ENCODE results near the gene TSPAN18. TPM values are rescaled to one million over a fixed set of nuclear protein-coding genes. Genes with fewer than 3 reads are reported as not detected.

Gene TSPAN18
- total and polyA plus RNA-seq, 2 experiments from 2014 or later, result 9.5 to 21.5 TPM

- H3K4me1 ChIP-seq (ENCODE audit: insufficient read depth), result no peaks in the 10 kb centered on the region
- H3K79me2 ChIP-seq, result no peaks in the 10 kb centered on the region
- no peaks in the 10 kb centered on the region for H3K9me3 ChIP-seq (ENCODE audit: low read depth)
- 83% methylated on average over 4 of the region's 4 CpGs for WGBS (ENCODE audit: low lambda C conversion rate, missing lambda C conversion rate)
- H3K27me3 ChIP-seq, result no peaks in the 10 kb centered on the region
- no peak for DNase-seq (ENCODE audit: low spot score)
- H2AFZ ChIP-seq, result no peak overlapping the region
- no peaks in the 10 kb centered on the region for H3K36me3 ChIP-seq (replicated peaks; ENCODE audit: insufficient read depth, low read depth)
- H3K4me3 ChIP-seq, result no peak overlapping the region
- H4K20me1 ChIP-seq (ENCODE audit: insufficient read depth, poor library complexity, severe bottlenecking), result no peaks in the 10 kb centered on the region
- H3K4me2 ChIP-seq, result no peak overlapping the region
- no peaks in the 10 kb centered on the region for H3K9me2 ChIP-seq (replicated peaks; ENCODE audit: insufficient read depth)
- TF ChIP-seq EZH2phosphoT487 (IDR thresholded peaks at IDR 0.05; ENCODE audit: low read depth, severe bottlenecking, unreplicated experiment) (no peak), EZH2 (IDR thresholded peaks at IDR 0.05; ENCODE audit: borderline replicate concordance) (no peak)
- TF ChIP-seq, protein P1, sequence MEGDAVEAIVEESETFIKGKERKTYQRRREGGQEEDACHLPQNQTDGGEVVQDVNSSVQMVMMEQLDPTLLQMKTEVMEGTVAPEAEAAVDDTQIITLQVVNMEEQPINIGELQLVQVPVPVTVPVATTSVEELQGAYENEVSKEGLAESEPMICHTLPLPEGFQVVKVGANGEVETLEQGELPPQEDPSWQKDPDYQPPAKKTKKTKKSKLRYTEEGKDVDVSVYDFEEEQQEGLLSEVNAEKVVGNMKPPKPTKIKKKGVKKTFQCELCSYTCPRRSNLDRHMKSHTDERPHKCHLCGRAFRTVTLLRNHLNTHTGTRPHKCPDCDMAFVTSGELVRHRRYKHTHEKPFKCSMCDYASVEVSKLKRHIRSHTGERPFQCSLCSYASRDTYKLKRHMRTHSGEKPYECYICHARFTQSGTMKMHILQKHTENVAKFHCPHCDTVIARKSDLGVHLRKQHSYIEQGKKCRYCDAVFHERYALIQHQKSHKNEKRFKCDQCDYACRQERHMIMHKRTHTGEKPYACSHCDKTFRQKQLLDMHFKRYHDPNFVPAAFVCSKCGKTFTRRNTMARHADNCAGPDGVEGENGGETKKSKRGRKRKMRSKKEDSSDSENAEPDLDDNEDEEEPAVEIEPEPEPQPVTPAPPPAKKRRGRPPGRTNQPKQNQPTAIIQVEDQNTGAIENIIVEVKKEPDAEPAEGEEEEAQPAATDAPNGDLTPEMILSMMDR (IDR thresholded peaks at IDR 0.05; ENCODE audit: poor library complexity), result no peak
- no peak overlapping the region for H3K27ac ChIP-seq
Measured at GRCh38 chr11:44695169-44695833, 31.5 kb upstream of the TSPAN18 start.

- 84% methylated on average over 13 of the region's 13 CpGs for WGBS (ENCODE audit: low lambda C conversion rate, missing lambda C conversion rate)
- no peaks in the 10 kb centered on the region for H3K27me3 ChIP-seq
- no peaks in the 10 kb centered on the region for H3K79me2 ChIP-seq
- H3K36me3 ChIP-seq (replicated peaks; ENCODE audit: insufficient read depth, low read depth), result no peaks in the 10 kb centered on the region
- no peaks in the 10 kb centered on the region for H3K9me2 ChIP-seq (replicated peaks; ENCODE audit: insufficient read depth)
- H3K27ac ChIP-seq, result no peak overlapping the region
- DNase-seq (ENCODE audit: low spot score), result no peak
- H3K4me2 ChIP-seq, result no peak overlapping the region
- TF ChIP-seq EZH2 (IDR thresholded peaks at IDR 0.05; ENCODE audit: borderline replicate concordance) (no peak), EZH2phosphoT487 (IDR thresholded peaks at IDR 0.05; ENCODE audit: low read depth, severe bottlenecking, unreplicated experiment) (no peak)
- TF ChIP-seq, protein P1 (IDR thresholded peaks at IDR 0.05; ENCODE audit: poor library complexity), result no peak
- H4K20me1 ChIP-seq (ENCODE audit: insufficient read depth, poor library complexity, severe bottlenecking), result no peaks in the 10 kb centered on the region
- H3K4me1 ChIP-seq (ENCODE audit: insufficient read depth), result peaks cover 4% of the 10 kb centered on the region
- no peak overlapping the region for H2AFZ ChIP-seq
- no peaks in the 10 kb centered on the region for H3K9me3 ChIP-seq (ENCODE audit: low read depth)
- no peak overlapping the region for H3K4me3 ChIP-seq
Measured at GRCh38 chr11:44698252-44698912, 28.4 kb upstream of the TSPAN18 start.

DNA sequence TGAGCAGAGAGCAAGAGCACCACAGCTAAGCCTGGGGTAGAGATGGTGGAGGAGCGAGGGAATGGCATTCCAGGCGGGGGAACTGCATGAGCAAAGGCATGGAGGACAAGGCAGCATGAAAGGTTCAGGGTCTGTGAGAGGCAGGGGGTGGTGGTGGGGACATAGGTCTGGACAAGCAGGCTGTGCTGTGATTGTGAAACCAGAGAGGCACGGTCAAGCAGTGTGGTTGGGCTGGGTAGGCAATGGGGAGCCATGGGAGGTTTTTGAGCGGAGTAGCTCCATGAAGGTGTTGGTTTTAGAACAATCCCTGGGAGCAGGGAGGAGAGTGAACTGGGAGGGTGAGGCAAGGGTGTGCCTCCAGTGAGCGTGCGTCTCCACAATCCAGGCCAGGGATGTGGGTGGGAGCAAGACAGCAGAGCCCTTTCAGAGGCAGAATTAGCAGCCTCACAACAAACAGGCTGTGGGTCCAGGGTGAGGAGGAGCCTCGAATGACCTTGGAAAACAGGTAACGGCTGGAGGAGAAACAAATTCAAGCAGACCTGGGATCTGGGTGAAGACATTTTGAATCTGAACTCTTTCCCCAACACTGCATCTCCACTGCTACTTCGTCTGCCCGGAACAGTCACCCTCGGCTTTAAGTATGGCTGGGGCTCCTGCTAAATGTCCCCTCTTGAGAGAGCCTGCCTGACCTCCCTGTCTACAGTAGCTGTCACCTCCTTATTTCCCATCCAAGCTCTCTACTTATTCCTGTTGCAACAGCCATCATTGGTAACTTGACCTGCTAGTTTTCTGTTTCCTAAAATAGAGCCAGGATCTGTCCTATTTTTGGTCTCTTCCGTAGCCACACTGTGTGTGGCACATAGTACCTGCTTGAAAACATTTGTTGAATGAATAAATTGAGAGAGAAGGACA lies 27.0 kb upstream of the TSPAN18 start:
- no peak for DNase-seq (ENCODE audit: low spot score)
- WGBS (ENCODE audit: low lambda C conversion rate, missing lambda C conversion rate), result 79% methylated on average over 12 of the region's 12 CpGs
- H3K36me3 ChIP-seq (replicated peaks; ENCODE audit: insufficient read depth, low read depth), result no peaks in the 10 kb centered on the region

More for the DNA sequence above, 27.0 kb upstream of the TSPAN18 start:
- no peaks in the 10 kb centered on the region for H3K9me3 ChIP-seq (ENCODE audit: low read depth)
- no peaks in the 10 kb centered on the region for H3K79me2 ChIP-seq
- H3K4me3 ChIP-seq, result no peak overlapping the region
- H2AFZ ChIP-seq, result no peak overlapping the region
- peaks cover 4% of the 10 kb centered on the region for H3K4me1 ChIP-seq (ENCODE audit: insufficient read depth)
- no peak overlapping the region for H3K27ac ChIP-seq
- no peak for TF ChIP-seq EZH2 (IDR thresholded peaks at IDR 0.05; ENCODE audit: borderline replicate concordance)
- TF ChIP-seq, protein P1 (IDR thresholded peaks at IDR 0.05; ENCODE audit: poor library complexity), result no peak
- no peak for TF ChIP-seq EZH2phosphoT487 (IDR thresholded peaks at IDR 0.05; ENCODE audit: low read depth, severe bottlenecking, unreplicated experiment)
- no peaks in the 10 kb centered on the region for H3K27me3 ChIP-seq
- H4K20me1 ChIP-seq (ENCODE audit: insufficient read depth, poor library complexity, severe bottlenecking), result no peaks in the 10 kb centered on the region
- no peaks in the 10 kb centered on the region for H3K9me2 ChIP-seq (replicated peaks; ENCODE audit: insufficient read depth)
- H3K4me2 ChIP-seq, result no peak overlapping the region
